Uterus (tissue), 2 donors: ENCODE measurements around the gene ZNF710.

Experiments used
- CTCF ChIP-seq, 4 experiments: fragments of 200-600 bp in 2 of 4; fragments of 450-650 bp in 2 of 4; sonication (generic) in 2 of 4; IDR thresholded peaks; one replicate each; pipeline ENCODE4 v1.5.1; 2016 to 2019; ENCODE audit warnings: antibody characterized with exemption in 4 of 4, mild to moderate bottlenecking in 2 of 4, moderate library complexity in 1 of 4
- POLR2A ChIP-seq, 2 donors: fragments of 450-650 bp; IDR thresholded peaks; one replicate each; pipeline ENCODE4 v1.6.1; 2016; ENCODE audit warnings: antibody characterized with exemption in 2 of 2, mild to moderate bottlenecking in 1 of 2, moderate library complexity in 1 of 2

GRCh38 chr15:90044191-90044590 is 43.1 kb downstream of the ZNF710 start:
- no peak for TF ChIP-seq CTCF (IDR thresholded peaks at IDR 0.05)
- no peak for TF ChIP-seq POLR2A (IDR thresholded peaks at IDR 0.05)
